ENCODE results near the gene EIF5B. TPM values are rescaled to one million over a fixed set of nuclear protein-coding genes. Genes with fewer than 3 reads are reported as not detected.

EIF5B gene
- total RNA-seq, 4 donors from 2014 or later = 28.8 to 47.4 (median 42.3) TPM

- no peak for DNase-seq (ENCODE audit: low spot score in 2 of 2)
- H3K4me3 ChIP-seq = no peak overlapping the region
- peaks cover 0 to 77% (median 8%) of the 10 kb centered on the region in 3 donors for H3K36me3 ChIP-seq
- H3K27me3 ChIP-seq = no peaks in the 10 kb centered on the region
- 95 to 96% methylated on average over 2 of the region's 2 CpGs for WGBS, 2 donors
- no peak overlapping the region for H3K27ac ChIP-seq
- H3K4me1 ChIP-seq = no peaks in the 10 kb centered on the region
- no peak for TF ChIP-seq EP300 (IDR thresholded peaks at IDR 0.05)
- TF ChIP-seq POLR2A (IDR thresholded peaks at IDR 0.05) = no peak
- TF ChIP-seq, protein P1, sequence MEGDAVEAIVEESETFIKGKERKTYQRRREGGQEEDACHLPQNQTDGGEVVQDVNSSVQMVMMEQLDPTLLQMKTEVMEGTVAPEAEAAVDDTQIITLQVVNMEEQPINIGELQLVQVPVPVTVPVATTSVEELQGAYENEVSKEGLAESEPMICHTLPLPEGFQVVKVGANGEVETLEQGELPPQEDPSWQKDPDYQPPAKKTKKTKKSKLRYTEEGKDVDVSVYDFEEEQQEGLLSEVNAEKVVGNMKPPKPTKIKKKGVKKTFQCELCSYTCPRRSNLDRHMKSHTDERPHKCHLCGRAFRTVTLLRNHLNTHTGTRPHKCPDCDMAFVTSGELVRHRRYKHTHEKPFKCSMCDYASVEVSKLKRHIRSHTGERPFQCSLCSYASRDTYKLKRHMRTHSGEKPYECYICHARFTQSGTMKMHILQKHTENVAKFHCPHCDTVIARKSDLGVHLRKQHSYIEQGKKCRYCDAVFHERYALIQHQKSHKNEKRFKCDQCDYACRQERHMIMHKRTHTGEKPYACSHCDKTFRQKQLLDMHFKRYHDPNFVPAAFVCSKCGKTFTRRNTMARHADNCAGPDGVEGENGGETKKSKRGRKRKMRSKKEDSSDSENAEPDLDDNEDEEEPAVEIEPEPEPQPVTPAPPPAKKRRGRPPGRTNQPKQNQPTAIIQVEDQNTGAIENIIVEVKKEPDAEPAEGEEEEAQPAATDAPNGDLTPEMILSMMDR (IDR thresholded peaks at IDR 0.05) = no peak
- H3K9me3 ChIP-seq = no peaks in the 10 kb centered on the region
Observed at GRCh38 chr2:99382143-99382542, 45.0 kb downstream of the EIF5B start.

GRCh38 chr2:99386011-99386410 lies 48.8 kb downstream of the EIF5B start:
- no peak overlapping the region for H3K4me3 ChIP-seq
- peaks cover 0 to 56% (median 0%) of the 10 kb centered on the region in 3 donors for H3K36me3 ChIP-seq

DNA sequence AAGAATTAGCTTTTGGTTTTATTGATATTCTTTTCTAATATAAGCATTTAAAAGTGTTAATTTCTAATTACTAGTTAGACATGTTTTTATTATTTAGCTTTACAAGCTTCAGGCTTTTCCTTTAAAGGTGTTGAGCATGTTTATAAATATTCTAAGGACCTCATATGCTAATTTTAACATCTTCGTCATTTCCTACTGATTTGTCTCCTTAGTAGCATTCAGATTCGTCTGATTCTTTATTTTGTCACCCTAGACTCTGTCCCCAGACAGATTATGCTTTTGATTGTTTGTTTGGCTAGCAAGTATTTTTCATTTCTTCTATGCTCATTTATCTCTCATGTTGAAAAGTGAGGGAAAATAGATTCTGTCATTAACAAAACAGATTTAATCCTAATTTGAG lies 51.7 kb downstream of the EIF5B start:
- WGBS, 2 donors = 78 to 85% methylated on average over 2 of the region's 2 CpGs
- Histone ChIP-seq H3K27me3 (no peaks in the 10 kb centered on the region), H3K27ac (no peak overlapping the region), H3K4me3 (no peak overlapping the region), H3K4me1 (no peaks in the 10 kb centered on the region), H3K9me3 (no peaks in the 10 kb centered on the region), H3K36me3 (peaks cover 0 to 63% (median 5%) of the 10 kb centered on the region in 3 donors)
- no peak for TF ChIP-seq POLR2A (IDR thresholded peaks at IDR 0.05)
- no peak for TF ChIP-seq EP300 (IDR thresholded peaks at IDR 0.05)
- TF ChIP-seq, protein P1 (IDR thresholded peaks at IDR 0.05) = no peak
- no peak for DNase-seq (ENCODE audit: low spot score in 2 of 2)

More at GRCh38 chr2:99386011-99386410, 48.8 kb downstream of the EIF5B start:
- 97 to 99% methylated on average over 2 of the region's 2 CpGs for WGBS, 2 donors
- Histone ChIP-seq H3K9me3 (no peaks in the 10 kb centered on the region), H3K27ac (no peak overlapping the region), H3K27me3 (no peaks in the 10 kb centered on the region), H3K4me1 (no peaks in the 10 kb centered on the region)
- no peak for DNase-seq (ENCODE audit: low spot score in 2 of 2)
- TF ChIP-seq EP300 (IDR thresholded peaks at IDR 0.05) = no peak
- TF ChIP-seq, protein P1 (IDR thresholded peaks at IDR 0.05) = no peak
- no peak for TF ChIP-seq POLR2A (IDR thresholded peaks at IDR 0.05)

DNA sequence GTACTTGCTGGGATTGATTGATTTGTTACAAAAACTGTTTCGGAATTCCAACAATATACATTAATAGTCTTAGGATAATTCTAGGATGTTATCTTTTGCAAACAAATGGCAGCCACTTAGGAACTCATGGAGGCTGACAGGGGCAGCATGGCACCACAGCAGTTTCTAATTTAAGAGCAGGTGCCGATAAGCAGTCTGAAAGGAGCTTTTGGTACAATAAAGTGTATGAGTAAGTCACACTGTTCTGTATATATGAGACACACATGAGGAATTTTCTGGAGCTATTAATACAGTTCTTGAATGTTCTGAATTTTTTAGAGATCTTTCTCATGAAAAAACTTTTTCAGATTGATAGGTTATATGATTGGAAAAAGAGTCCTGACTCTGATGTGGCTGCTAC lies 52.2 kb downstream of the EIF5B start:
- H3K27ac ChIP-seq = no peak overlapping the region
- H3K4me3 ChIP-seq = no peak overlapping the region
- peaks cover 0 to 63% (median 10%) of the 10 kb centered on the region in 3 donors for H3K36me3 ChIP-seq
- no peaks in the 10 kb centered on the region for H3K27me3 ChIP-seq
- no peak for DNase-seq (ENCODE audit: low spot score in 2 of 2)
- no peaks in the 10 kb centered on the region for H3K9me3 ChIP-seq
- TF ChIP-seq POLR2A (IDR thresholded peaks at IDR 0.05) (no peak), EP300 (IDR thresholded peaks at IDR 0.05) (no peak)
- TF ChIP-seq, protein P1 (IDR thresholded peaks at IDR 0.05) = no peak
- no peaks in the 10 kb centered on the region for H3K4me1 ChIP-seq
- WGBS, 2 donors = 39 to 60% methylated on average over 2 of the region's 2 CpGs

DNA sequence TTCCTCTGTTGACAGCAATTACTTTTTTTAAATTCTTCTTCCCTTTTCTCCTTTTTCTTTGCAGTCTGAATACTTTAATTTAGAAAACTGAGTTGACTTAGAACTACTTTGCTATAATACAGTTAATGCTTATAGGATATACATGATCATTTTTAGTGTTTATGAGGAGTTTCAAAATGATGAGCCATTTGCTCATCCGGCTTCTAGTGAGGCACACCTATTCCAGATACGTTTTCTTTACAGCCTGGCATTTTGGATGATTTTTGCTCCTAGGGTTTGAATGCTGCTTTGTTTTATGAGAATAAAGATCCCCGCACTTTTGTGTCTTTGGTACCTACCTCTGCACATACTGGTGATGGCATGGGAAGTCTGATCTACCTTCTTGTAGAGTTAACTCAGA lies 52.8 kb downstream of the EIF5B start:
- no peak for TF ChIP-seq EP300 (IDR thresholded peaks at IDR 0.05)
- TF ChIP-seq POLR2A (IDR thresholded peaks at IDR 0.05) = no peak
- H3K4me1 ChIP-seq = no peaks in the 10 kb centered on the region
- DNase-seq (ENCODE audit: low spot score in 2 of 2) = no peak
- H3K27me3 ChIP-seq = no peaks in the 10 kb centered on the region
- WGBS, 2 donors = 92 to 93% methylated on average over 3 of the region's 3 CpGs
- H3K9me3 ChIP-seq = no peaks in the 10 kb centered on the region
- H3K27ac ChIP-seq = no peak overlapping the region
- H3K36me3 ChIP-seq = peaks cover 0 to 63% (median 10%) of the 10 kb centered on the region in 3 donors
- no peak overlapping the region for H3K4me3 ChIP-seq

All from tibial nerve (tissue), 4 donors.